PFSK-1 (cell line): ENCODE data around the gene SORCS3.

ENCODE experiments used
- FOXP2 ChIP-seq: optimal IDR thresholded peaks from 2 replicates; pipeline ENCODE3; 2011; ENCODE audit warnings: borderline replicate concordance, control low read depth, inconsistent platforms; ENCODE audit not compliant: insufficient read depth; ENCODE audit errors: extremely low read length, extremely low read depth
- POLR2AphosphoS5 ChIP-seq: IDR thresholded peaks from 2 replicates; pipeline ENCODE4 v1.6.1; 2012; ENCODE audit warnings: low read depth, mild to moderate bottlenecking, control low read depth, low read length, moderate library complexity
- SIN3A ChIP-seq: IDR thresholded peaks from 2 replicates; pipeline ENCODE4 v1.6.1; 2012; ENCODE audit warnings: mild to moderate bottlenecking, low read length, moderate library complexity, borderline replicate concordance; ENCODE audit not compliant: insufficient read depth
- TAF1 ChIP-seq: IDR thresholded peaks from 2 replicates; pipeline ENCODE4 v1.6.1; 2012; ENCODE audit warnings: low read length, control low read depth, borderline replicate concordance; ENCODE audit not compliant: insufficient read depth
- TF ChIP-seq, protein P1 (sequence below), 2 experiments: IDR thresholded peaks; 2 replicates each; pipeline versions ENCODE4 v1.6.1 to v1.8.0; 2011 to 2012; ENCODE audit warnings: low read depth in 2 of 2, low read length in 2 of 2, control low read depth in 1 of 2, inconsistent platforms in 1 of 2, mild to moderate bottlenecking in 1 of 2, moderate library complexity in 1 of 2; ENCODE audit not compliant: insufficient read depth in 1 of 2

SORCS3 gene

GRCh38 chr10:105288026-105288425 lies 646.9 kb downstream of the SORCS3 start:
- no peak for TF ChIP-seq POLR2AphosphoS5
- TF ChIP-seq FOXP2 = no peak
- TF ChIP-seq SIN3A = no peak
- TF ChIP-seq, protein P1, sequence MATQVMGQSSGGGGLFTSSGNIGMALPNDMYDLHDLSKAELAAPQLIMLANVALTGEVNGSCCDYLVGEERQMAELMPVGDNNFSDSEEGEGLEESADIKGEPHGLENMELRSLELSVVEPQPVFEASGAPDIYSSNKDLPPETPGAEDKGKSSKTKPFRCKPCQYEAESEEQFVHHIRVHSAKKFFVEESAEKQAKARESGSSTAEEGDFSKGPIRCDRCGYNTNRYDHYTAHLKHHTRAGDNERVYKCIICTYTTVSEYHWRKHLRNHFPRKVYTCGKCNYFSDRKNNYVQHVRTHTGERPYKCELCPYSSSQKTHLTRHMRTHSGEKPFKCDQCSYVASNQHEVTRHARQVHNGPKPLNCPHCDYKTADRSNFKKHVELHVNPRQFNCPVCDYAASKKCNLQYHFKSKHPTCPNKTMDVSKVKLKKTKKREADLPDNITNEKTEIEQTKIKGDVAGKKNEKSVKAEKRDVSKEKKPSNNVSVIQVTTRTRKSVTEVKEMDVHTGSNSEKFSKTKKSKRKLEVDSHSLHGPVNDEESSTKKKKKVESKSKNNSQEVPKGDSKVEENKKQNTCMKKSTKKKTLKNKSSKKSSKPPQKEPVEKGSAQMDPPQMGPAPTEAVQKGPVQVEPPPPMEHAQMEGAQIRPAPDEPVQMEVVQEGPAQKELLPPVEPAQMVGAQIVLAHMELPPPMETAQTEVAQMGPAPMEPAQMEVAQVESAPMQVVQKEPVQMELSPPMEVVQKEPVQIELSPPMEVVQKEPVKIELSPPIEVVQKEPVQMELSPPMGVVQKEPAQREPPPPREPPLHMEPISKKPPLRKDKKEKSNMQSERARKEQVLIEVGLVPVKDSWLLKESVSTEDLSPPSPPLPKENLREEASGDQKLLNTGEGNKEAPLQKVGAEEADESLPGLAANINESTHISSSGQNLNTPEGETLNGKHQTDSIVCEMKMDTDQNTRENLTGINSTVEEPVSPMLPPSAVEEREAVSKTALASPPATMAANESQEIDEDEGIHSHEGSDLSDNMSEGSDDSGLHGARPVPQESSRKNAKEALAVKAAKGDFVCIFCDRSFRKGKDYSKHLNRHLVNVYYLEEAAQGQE (IDR thresholded peaks at IDR 0.05; ENCODE audit: insufficient read depth in 1 of 2, low read depth in 2 of 2, low read length in 2 of 2) = no peak
- no peak for TF ChIP-seq TAF1

DNA sequence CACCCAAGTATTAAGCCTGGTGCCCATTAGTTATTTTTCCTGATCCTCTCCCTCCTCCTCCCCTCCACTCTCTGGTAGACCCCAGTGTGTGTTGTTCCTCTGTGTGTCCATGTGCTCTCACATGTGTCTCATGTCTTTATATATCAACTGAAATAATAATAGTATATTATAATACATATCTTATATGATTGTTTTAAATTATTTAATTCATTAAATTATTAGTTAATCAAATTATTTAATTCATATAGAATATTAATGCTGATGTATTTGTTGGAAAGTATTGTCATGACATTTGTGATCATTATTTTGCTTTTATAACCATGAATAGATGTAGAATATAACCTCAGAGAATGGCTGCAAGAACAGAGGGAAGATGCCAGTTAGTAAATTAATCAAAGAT lies 647.5 kb downstream of the SORCS3 start:
- no peak for TF ChIP-seq TAF1
- no peak for TF ChIP-seq FOXP2
- TF ChIP-seq SIN3A = no peak

DNA sequence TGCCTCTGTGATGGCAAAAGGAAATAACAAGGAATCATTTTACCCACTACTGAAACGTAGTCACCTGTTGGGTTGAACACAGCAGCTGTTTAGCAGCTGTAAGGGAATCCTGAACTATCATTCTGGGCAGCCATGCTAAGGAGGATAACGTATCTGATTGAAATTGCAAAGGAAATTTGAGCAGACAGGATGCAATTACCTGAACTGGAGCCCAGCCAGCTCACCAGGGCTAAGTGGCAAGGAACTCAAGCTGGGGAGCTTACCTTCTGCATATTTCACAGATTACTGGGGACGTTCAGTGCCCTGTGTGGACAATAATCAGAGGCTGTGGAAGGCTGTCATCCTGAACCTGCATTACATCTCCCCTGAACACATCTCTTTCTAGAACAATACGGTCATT lies 650.5 kb downstream of the SORCS3 start:
- TF ChIP-seq, protein P1 (IDR thresholded peaks at IDR 0.05; ENCODE audit: insufficient read depth in 1 of 2, low read depth in 2 of 2, low read length in 2 of 2) = no peak
- TF ChIP-seq SIN3A = no peak
- TF ChIP-seq FOXP2 = no peak
- no peak for TF ChIP-seq TAF1
- TF ChIP-seq POLR2AphosphoS5 = no peak

- TF ChIP-seq, protein P1 (IDR thresholded peaks at IDR 0.05; ENCODE audit: insufficient read depth in 1 of 2, low read depth in 2 of 2, low read length in 2 of 2) = no peak
- TF ChIP-seq POLR2AphosphoS5 (no peak), TAF1 (no peak), FOXP2 (no peak), SIN3A (no peak)
Measured at GRCh38 chr10:105292236-105292635, 651.1 kb downstream of the SORCS3 start.
